ENCODE data around the gene AHSG.

- TF ChIP-seq CTCF (IDR thresholded peaks at IDR 0.05 in 4 of 5, conservative IDR thresholded peaks at IDR 0.05 in 1 of 5) (no peak), POLR2A (IDR thresholded peaks at IDR 0.05) (no peak)
Observed at GRCh38 chr3:186639778-186640472, 27.1 kb downstream of the AHSG start, which contains the start of gene FETUB.

All from gastrocnemius medialis (tissue), 4 donors.